Measurements from ENCODE around the gene DSCAML1. TPM values are rescaled to one million over a fixed set of nuclear protein-coding genes. Genes with fewer than 3 reads are reported as not detected.

DSCAML1 gene
- total and polyA plus RNA-seq, 10 of the 15 experiments (the other 5 are each of a cell fraction or from before 2014, with no cell fraction given) = 0.03 to 0.18 (median 0.06) TPM; not detected in 1

GRCh38 chr11:117669616-117670015 lies 127.4 kb downstream of the DSCAML1 start (continued):
- no peak for TF ChIP-seq IRF5 (IDR thresholded peaks at IDR 0.05; ENCODE audit: borderline replicate concordance)
- no peak for TF ChIP-seq CHD4 (IDR thresholded peaks at IDR 0.05)
- no peak for TF ChIP-seq HDAC6 (IDR thresholded peaks at IDR 0.05; ENCODE audit: unreplicated experiment)
- TF ChIP-seq ZNF384 (IDR thresholded peaks at IDR 0.05; ENCODE audit: borderline replicate concordance, low read depth, low read length) = no peak

- DNase-seq (ENCODE audit: low read depth, low spot score) = no peak
- TF ChIP-seq NFXL1 (IDR thresholded peaks at IDR 0.05; ENCODE audit: borderline replicate concordance) (no peak), ZNF24 (IDR thresholded peaks at IDR 0.05) (no peak), BACH1 (IDR thresholded peaks at IDR 0.05; ENCODE audit: borderline replicate concordance) (no peak), MYB (IDR thresholded peaks at IDR 0.05; ENCODE audit: borderline replicate concordance, low read depth, low read length) (no peak), SKIL (IDR thresholded peaks at IDR 0.05; ENCODE audit: low read depth, poor library complexity, severe bottlenecking) (no peak), JUND (IDR thresholded peaks at IDR 0.05; ENCODE audit: low read depth, low read length) (no peak), RUNX3 (IDR thresholded peaks at IDR 0.05; ENCODE audit: low read length) (no peak), NFYB (IDR thresholded peaks at IDR 0.05; ENCODE audit: insufficient read depth, low read depth, low read length) (no peak), TCF7 (IDR thresholded peaks at IDR 0.05; ENCODE audit: borderline replicate concordance) (no peak), ZNF592 (IDR thresholded peaks at IDR 0.05) (no peak), ZNF274 (IDR thresholded peaks at IDR 0.05; ENCODE audit: insufficient read depth, insufficient read length) (no peak)
Observed at GRCh38 chr11:117669062-117669461, 128.0 kb downstream of the DSCAML1 start.

More at GRCh38 chr11:117669062-117669461, 128.0 kb downstream of the DSCAML1 start:
- Histone ChIP-seq H3K27ac (ENCODE audit: control insufficient read depth, insufficient read depth) (no peak overlapping the region), H3K79me2 (ENCODE audit: control insufficient read depth, insufficient read depth, low read length) (no peaks in the 10 kb centered on the region), H3K36me3 (ENCODE audit: control insufficient read depth in 2 of 2, insufficient read depth in 2 of 2, low read length in 1 of 2) (no peaks in the 10 kb centered on the region), H3K4me3 (no peak overlapping the region), H3K27me3 (replicated peaks in 1 of 2; ENCODE audit: control insufficient read depth in 2 of 2, insufficient read depth in 2 of 2, low read length in 1 of 2) (peaks cover 7% of the 10 kb centered on the region in 2 experiments; a peak in 3 of 4 replicates), H3K9ac (ENCODE audit: control insufficient read depth, insufficient read depth, low read length) (no peak overlapping the region), H3K4me1 (ENCODE audit: control insufficient read depth, insufficient read depth, low read length) (no peaks in the 10 kb centered on the region), H4K20me1 (ENCODE audit: control insufficient read depth, insufficient read depth) (no peaks in the 10 kb centered on the region), H2AFZ (ENCODE audit: control insufficient read depth, low read depth, low read length) (no peak overlapping the region), H3K9me3 (replicated peaks; ENCODE audit: control insufficient read depth, insufficient read depth, low read length) (no peaks in the 10 kb centered on the region), H3K4me2 (ENCODE audit: control insufficient read depth, insufficient read depth) (no peak overlapping the region)
- intact Hi-C loops (cut with micrococcal nuclease; ENCODE audit: unreplicated experiment) = no loop called here
- CTCF ChIA-PET = no interaction called here
- SMC1A ChIA-PET (ENCODE audit: uncharacterized antibody, unreplicated experiment) = interaction anchor here (1.3 kb wide), 1 partner anchor 14 kb away, joined by 3 read pairs; no protein-coding TSS in a partner anchor
- RAD21 ChIA-PET (ENCODE audit: unreplicated experiment) = no interaction called here
- no TSS peak for BruUV-seq (replicated peaks)
- in situ Hi-C loops (cut with MboI) = no loop called here
- ATAC-seq (no peak), FAIRE-seq (no peak)
- POLR2A ChIA-PET = no interaction called here
- 5% methylated on average over 4 of the region's 4 CpGs for WGBS (ENCODE audit: insufficient coverage, insufficient replicate concordance, low lambda C conversion rate, missing lambda C conversion rate)

All from GM12878 (cell line).